GM12801 (cell line): Measurements from ENCODE around the gene SOAT1.

Source experiments
- TF ChIP-seq, protein P1 (sequence below): IDR thresholded peaks from one replicate; pipeline ENCODE4 v1.5.1; 2011; ENCODE audit warnings: control low read depth; ENCODE audit not compliant: insufficient read length; ENCODE audit errors: extremely low read depth

The SOAT1 gene

DNA sequence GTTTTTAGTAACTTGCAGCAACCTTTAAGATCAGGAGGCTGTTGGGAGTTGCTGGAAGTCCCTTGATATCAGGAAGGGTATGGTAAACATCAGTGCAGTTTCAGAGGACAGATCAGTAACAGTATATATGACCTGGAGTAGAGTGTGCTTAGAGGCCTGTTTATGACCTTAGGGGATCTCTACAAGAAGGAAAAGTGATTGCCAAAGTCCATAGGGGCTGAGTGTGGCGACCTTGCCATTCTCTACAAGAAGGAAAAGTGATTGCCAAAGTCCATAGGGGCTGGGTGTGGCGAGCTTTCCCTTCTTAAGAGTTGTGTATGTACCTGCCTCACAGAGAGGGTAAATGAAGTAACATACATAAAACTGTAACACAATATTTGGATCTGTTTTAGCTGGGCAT is 43.7 kb downstream of the SOAT1 start:
- TF ChIP-seq, protein P1, sequence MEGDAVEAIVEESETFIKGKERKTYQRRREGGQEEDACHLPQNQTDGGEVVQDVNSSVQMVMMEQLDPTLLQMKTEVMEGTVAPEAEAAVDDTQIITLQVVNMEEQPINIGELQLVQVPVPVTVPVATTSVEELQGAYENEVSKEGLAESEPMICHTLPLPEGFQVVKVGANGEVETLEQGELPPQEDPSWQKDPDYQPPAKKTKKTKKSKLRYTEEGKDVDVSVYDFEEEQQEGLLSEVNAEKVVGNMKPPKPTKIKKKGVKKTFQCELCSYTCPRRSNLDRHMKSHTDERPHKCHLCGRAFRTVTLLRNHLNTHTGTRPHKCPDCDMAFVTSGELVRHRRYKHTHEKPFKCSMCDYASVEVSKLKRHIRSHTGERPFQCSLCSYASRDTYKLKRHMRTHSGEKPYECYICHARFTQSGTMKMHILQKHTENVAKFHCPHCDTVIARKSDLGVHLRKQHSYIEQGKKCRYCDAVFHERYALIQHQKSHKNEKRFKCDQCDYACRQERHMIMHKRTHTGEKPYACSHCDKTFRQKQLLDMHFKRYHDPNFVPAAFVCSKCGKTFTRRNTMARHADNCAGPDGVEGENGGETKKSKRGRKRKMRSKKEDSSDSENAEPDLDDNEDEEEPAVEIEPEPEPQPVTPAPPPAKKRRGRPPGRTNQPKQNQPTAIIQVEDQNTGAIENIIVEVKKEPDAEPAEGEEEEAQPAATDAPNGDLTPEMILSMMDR = no peak

DNA sequence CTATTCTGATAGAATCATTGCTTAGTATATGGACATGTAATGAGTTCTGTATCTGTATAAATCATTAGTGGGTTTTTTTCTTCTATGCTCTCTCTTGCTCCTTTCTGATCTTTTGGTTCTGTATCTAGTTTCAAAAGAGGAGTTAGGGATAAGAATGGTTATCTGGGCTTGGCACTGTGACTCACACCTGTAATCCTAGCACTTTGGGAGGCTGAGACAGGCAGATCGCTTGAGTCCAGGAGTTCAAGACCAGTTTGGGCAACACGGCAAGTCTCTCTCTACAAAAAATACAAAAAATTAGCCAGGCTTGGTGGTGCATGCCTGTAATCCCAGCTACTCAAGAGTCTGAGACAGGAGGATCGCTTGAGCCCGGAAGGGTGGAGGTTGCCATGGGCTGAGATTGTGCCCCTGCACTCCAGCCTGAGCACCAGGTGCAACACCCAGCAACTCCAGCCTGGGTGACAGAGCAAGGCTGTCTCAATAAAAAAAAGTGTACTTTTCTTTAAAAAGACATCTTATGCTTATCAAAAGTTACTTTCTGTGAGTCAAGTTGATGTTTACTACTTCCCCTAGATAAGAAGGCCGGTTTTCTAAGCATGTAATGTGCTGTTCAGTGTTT is 44.5 kb downstream of the SOAT1 start:
- TF ChIP-seq, protein P1 = no peak

DNA sequence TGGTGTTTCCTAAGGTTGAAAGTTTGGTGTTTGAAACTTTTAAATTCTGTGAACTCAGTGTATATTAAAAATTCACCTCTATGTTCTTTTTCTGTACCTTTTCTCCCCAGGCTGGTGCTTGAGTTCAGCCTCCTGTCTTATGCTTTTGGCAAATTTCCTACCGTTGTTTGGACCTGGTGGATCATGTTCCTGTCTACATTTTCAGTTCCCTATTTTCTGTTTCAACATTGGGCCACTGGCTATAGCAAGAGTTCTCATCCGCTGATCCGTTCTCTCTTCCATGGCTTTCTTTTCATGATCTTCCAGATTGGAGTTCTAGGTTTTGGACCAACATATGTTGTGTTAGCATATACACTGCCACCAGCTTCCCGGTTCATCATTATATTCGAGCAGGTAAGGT is 47.3 kb downstream of the SOAT1 start:
- TF ChIP-seq, protein P1 = no peak

DNA sequence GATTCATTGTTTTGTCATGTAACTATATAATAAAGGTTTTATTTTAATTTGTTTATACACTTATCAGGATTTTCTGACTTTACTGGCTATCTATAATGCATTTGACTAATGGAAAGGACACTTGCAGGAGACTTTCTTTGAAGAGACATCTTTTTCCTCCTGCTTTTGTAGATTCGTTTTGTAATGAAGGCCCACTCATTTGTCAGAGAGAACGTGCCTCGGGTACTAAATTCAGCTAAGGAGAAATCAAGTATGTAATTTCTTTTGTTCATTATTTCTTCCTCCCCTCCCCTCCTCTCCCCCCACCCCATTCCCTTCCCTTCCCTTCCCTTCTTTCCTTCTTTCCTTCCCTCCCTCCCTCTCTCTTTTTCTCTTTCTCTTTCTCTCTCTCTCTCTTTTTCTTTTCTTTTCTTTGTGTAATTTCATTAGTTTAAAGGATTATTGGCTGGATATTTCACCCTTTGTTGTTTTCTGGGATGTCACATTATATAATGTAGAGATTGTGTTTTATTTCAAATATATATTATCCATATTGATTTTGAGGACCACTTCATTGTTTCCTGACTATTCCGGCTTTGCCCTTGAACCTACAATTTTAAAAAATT is 48.4 kb downstream of the SOAT1 start:
- TF ChIP-seq, protein P1 = no peak

DNA sequence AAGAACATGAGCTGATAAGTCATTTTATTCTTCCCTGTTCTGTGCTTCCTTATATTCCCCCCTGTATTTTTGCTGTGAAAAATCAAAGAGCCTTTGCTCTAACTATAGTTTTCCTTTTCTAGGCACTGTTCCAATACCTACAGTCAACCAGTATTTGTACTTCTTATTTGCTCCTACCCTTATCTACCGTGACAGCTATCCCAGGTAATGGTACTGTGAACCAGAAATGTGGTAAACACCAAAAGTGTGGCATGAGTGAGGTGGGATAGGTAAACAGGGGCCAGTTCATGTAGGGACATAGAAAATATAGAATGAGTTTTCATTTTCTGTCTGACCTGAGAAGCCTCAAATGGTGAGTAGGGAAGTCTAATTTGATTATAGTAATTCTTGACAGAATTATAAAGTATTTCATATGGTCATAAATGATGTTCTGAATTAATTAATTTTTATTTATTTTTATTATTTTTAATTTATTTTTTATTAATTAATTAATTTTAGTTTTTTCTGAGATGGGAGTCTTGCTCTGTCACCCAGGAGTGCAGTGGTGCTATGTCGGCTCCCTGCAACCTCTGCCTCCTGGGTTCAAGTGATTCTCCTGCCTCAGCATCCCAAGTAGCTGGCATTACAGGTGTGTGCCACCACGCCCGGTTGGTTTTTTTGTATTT is 49.3 kb downstream of the SOAT1 start:
- TF ChIP-seq, protein P1 = no peak

DNA sequence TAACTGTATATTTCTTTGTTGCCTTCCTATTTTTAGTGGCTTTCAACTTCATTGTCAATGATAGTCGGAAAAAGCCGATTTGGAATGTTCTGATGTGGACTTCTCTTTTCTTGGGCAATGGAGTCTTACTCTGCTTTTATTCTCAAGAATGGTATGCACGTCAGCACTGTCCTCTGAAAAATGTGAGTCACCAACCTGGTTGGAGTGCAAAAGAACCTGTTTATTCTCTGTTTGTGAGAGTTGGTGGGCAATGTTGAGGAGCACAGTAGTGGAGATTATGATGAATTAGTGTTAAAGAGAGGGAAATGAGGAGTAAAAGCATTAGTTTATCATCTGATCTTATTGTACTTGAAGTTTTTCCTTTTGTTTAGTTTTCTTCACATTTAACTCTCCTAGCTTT is 57.7 kb downstream of the SOAT1 start:
- TF ChIP-seq, protein P1 = no peak

DNA sequence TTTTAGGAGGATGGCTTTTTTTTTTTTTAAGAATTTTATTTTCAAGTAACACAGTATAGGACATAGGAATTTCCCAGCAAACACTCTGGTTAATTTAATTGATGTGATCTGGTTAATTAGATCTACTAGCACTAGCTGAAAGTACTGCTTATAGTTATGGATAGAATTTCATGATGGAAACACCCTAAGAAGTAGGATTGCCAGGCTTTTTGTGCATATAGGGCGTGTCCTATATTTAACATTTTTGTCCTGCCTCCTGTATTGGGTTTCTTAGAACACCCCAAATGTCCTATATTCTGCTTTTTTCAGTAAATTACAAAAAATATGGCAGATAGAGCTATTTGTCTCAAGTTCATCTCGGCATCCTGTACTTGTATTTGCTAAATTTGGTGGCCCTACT is 58.6 kb downstream of the SOAT1 start:
- TF ChIP-seq, protein P1 = no peak
